ENCODE results near the gene STX2.
A peak's percentile ranks its signal among the peaks of the same experiment; 100 is the strongest.
"Not testable (repeated sequence)": the region's sequence is repeated elsewhere in the genome, so short reads cannot be mapped to it uniquely, and the experiment has no call there.

The STX2 gene

GRCh38 chr12:130868412-130868811, 29.4 kb upstream of the STX2 start:
- peak in 1 of 2 donors; percentile 67 for DNase-seq

GRCh38 chr12:130863298-130863697, 24.2 kb upstream of the STX2 start:
- no peak for DNase-seq

GRCh38 chr12:130862771-130863170, 23.7 kb upstream of the STX2 start:
- DNase-seq = not testable (repeated sequence)

GRCh38 chr12:130862161-130862560, 23.1 kb upstream of the STX2 start:
- no peak for DNase-seq

- no peak for DNase-seq
Observed at GRCh38 chr12:130860311-130860710, 21.3 kb upstream of the STX2 start.

GRCh38 chr12:130859161-130859560, 20.1 kb upstream of the STX2 start:
- no peak for DNase-seq

- no peak for DNase-seq
Observed at GRCh38 chr12:130858084-130858483, 19.0 kb upstream of the STX2 start.

- DNase-seq = no peak
Observed at GRCh38 chr12:130856088-130856487, 17.0 kb upstream of the STX2 start.

- DNase-seq = no peak
Observed at GRCh38 chr12:130850418-130851021, 11.5 kb upstream of the STX2 start.

GRCh38 chr12:130849561-130850417, 10.7 kb upstream of the STX2 start:
- no peak for DNase-seq

GRCh38 chr12:130848785-130849305, 9.8 kb upstream of the STX2 start:
- not testable (repeated sequence) for DNase-seq

- DNase-seq = not testable (repeated sequence)
Observed at GRCh38 chr12:130848105-130848504, 9.1 kb upstream of the STX2 start.

- DNase-seq = no peak
Observed at GRCh38 chr12:130847112-130847511, 8.1 kb upstream of the STX2 start.

- no peak for DNase-seq
Observed at GRCh38 chr12:130846369-130846768, 7.3 kb upstream of the STX2 start.

- no peak for DNase-seq
Observed at GRCh38 chr12:130839770-130840404, 837 bp upstream of the STX2 start.

GRCh38 chr12:130838284-130838950, 633 bp downstream of the STX2 start:
- DNase-seq = no peak

GRCh38 chr12:130835436-130835835, 3.6 kb downstream of the STX2 start:
- DNase-seq = no peak

GRCh38 chr12:130835011-130835410, 4.0 kb downstream of the STX2 start:
- no peak for DNase-seq

GRCh38 chr12:130832561-130833209, 6.4 kb downstream of the STX2 start:
- no peak for DNase-seq

- no peak for DNase-seq
Observed at GRCh38 chr12:130831876-130832405, 7.1 kb downstream of the STX2 start.

- DNase-seq = no peak
Observed at GRCh38 chr12:130831246-130831645, 7.8 kb downstream of the STX2 start.

GRCh38 chr12:130830246-130830551, 8.9 kb downstream of the STX2 start:
- DNase-seq = no peak
